K562 (cell line): ENCODE results near the gene ARHGEF6. TPM values are rescaled to one million over a fixed set of nuclear protein-coding genes. Genes with fewer than 3 reads are reported as not detected.
A peak's percentile ranks its signal among the peaks of the same experiment; 100 is the strongest.

Experiments used
- CLOCK ChIP-seq: fragments of 250-450 bp; sonication (Bioruptor Pico); IDR thresholded peaks from 2 replicates; pipeline ENCODE4 v1.4.0; 2020; ENCODE audit warnings: mild to moderate bottlenecking, moderate library complexity, borderline replicate concordance
- EP400 ChIP-seq: fragments of 450-650 bp; IDR thresholded peaks from 2 replicates; pipeline ENCODE4 v1.6.1; 2017; ENCODE audit warnings: antibody characterized with exemption, mild to moderate bottlenecking, moderate library complexity
- ERF ChIP-seq: fragments of 450-650 bp; formaldehyde crosslinking; IDR thresholded peaks from 2 replicates; pipeline ENCODE4 v1.4.0; 2020; ENCODE audit warnings: mild to moderate bottlenecking, mixed read lengths
- HNRNPH1 ChIP-seq: fragments of 200-400 bp; formaldehyde crosslinking; optimal IDR thresholded peaks from 2 replicates; pipeline ENCODE3; 2017; ENCODE audit warnings: low read depth, mild to moderate bottlenecking, low read length, moderate library complexity
- LEF1 ChIP-seq: fragments of 450-650 bp; IDR thresholded peaks from 2 replicates; pipeline ENCODE4 v1.6.1; 2016; ENCODE audit warnings: mild to moderate bottlenecking
- NFIX ChIP-seq: fragments of 250-450 bp; sonication (Bioruptor Pico); IDR thresholded peaks from 2 replicates; pipeline ENCODE4 v1.4.0; 2020; ENCODE audit warnings: low read depth, mild to moderate bottlenecking, moderate library complexity
- NONO ChIP-seq, 2 experiments: fragments of 200-400 bp in 1 of 2; fragments of 450-650 bp in 1 of 2; formaldehyde crosslinking in 1 of 2; IDR thresholded peaks; 2 replicates each; pipeline ENCODE4 v1.6.1; 2017; ENCODE audit warnings: low read depth in 2 of 2, mild to moderate bottlenecking in 2 of 2, moderate library complexity in 2 of 2, low read length in 1 of 2
- NR3C1 ChIP-seq: sonication (generic); formaldehyde crosslinking; IDR thresholded peaks from 2 replicates; pipeline ENCODE4 v1.8.1; 2022; ENCODE audit warnings: missing genetic modification reagents
- POLR2G ChIP-seq: fragments of 200-400 bp; formaldehyde crosslinking; IDR thresholded peaks from 2 replicates; pipeline ENCODE4 v1.6.1; 2017; ENCODE audit warnings: low read depth, mild to moderate bottlenecking, antibody characterized with exemption, low read length, moderate library complexity
- PTTG1 ChIP-seq: fragments of 450-650 bp; IDR thresholded peaks from 2 replicates; pipeline ENCODE4 v1.6.1; 2016; ENCODE audit warnings: low read depth, mild to moderate bottlenecking, missing genetic modification characterization, missing compliant biosample characterization
- RFX1 ChIP-seq: fragments of 450-650 bp; IDR thresholded peaks from 2 replicates; pipeline ENCODE4 v1.6.1; 2016; ENCODE audit warnings: mild to moderate bottlenecking, moderate library complexity
- SPI1 ChIP-seq: IDR thresholded peaks from 2 replicates; pipeline ENCODE4 v1.6.1; 2011; ENCODE audit warnings: low read depth, low read length, control low read depth, borderline replicate concordance
- SUPT5H ChIP-seq: fragments of 450-650 bp; IDR thresholded peaks from 2 replicates; pipeline ENCODE4 v1.6.1; 2016
- VEZF1 ChIP-seq: fragments of 200-800 bp; sonication (Bioruptor generic); IDR thresholded peaks from 2 replicates; pipeline ENCODE4 v1.6.1; 2017; ENCODE audit warnings: missing genetic modification characterization, missing compliant biosample characterization
- WHSC1 ChIP-seq: IDR thresholded peaks from one replicate; pipeline ENCODE4 v1.6.1; 2012; ENCODE audit warnings: low read length, control low read depth, inconsistent platforms
- XRCC3 ChIP-seq: fragments of 450-650 bp; IDR thresholded peaks from 2 replicates; pipeline ENCODE4 v1.6.1; 2017; ENCODE audit warnings: mild to moderate bottlenecking, moderate library complexity
- ZBTB7A ChIP-seq: IDR thresholded peaks from 2 replicates; pipeline ENCODE4 v1.6.1; 2011; ENCODE audit warnings: low read depth, mild to moderate bottlenecking, low read length, moderate library complexity, borderline replicate concordance; ENCODE audit not compliant: control insufficient read depth
- ZBTB8A ChIP-seq: fragments of 450-650 bp; IDR thresholded peaks from 2 replicates; pipeline ENCODE4 v1.6.1; 2018; ENCODE audit warnings: mild to moderate bottlenecking, moderate library complexity; ENCODE audit not compliant: partially characterized antibody
- ZC3H11A ChIP-seq: IDR thresholded peaks from 2 replicates; pipeline ENCODE4 v1.6.1; 2012; ENCODE audit warnings: low read depth, low read length, improper control_type of control experiment
- ZNF165 ChIP-seq: fragments of 250-450 bp; sonication (Bioruptor Pico); IDR thresholded peaks from 2 replicates; pipeline ENCODE4 v1.4.0; 2020; ENCODE audit warnings: borderline replicate concordance
- ZNF217 ChIP-seq: sonication (generic); formaldehyde crosslinking; IDR thresholded peaks from 2 replicates; pipeline ENCODE4 v1.8.0; 2022; ENCODE audit warnings: mild to moderate bottlenecking, missing genetic modification reagents
- ZNF282 ChIP-seq: sonication (generic); formaldehyde crosslinking; IDR thresholded peaks from 2 replicates; pipeline ENCODE4 v1.8.1; 2023; ENCODE audit warnings: missing genetic modification reagents
- ZNF384 ChIP-seq: IDR thresholded peaks from 2 replicates; pipeline ENCODE4 v1.6.1; 2012; ENCODE audit warnings: low read depth, low read length, improper control_type of control experiment
- polyA plus RNA-seq, 8 experiments: library from polyadenylated mRNA; depleted of rRNA in 4 of 8; stranded (reverse) in 5 of 8; unstranded in 3 of 8; fragments of >200 nt; fragmentation: Nextera tagmentation in 2 of 8; fragmentation: Illumina TruSeq in 1 of 8; extraction: Ambion mirVana in 2 of 8; extraction: Trizol in 1 of 8; gene quantifications; 2 replicates each; pipeline versions ENCODE4 v1.2.1 to v1.2.3, GENCODE V29; 2011 to 2014; ENCODE audit warnings: inconsistent platforms in 1 of 8, missing spikeins in 1 of 8
- total RNA-seq, 7 experiments: library from RNA; depleted of rRNA in 6 of 7; stranded (reverse); fragments of >200 nt in 6 of 7; fragmentation: Illumina TruSeq in 2 of 7; extraction: Trizol in 2 of 7; gene quantifications; 2 replicates each; pipeline versions ENCODE4 v1.2.1 to v1.2.3, GENCODE V29; 2011 to 2021; ENCODE audit warnings: low replicate concordance in 1 of 7
- TF ChIP-seq, protein P1 (sequence below): IDR thresholded peaks from 2 replicates; pipeline ENCODE4 v1.6.1; 2014; ENCODE audit warnings: antibody characterized with exemption

Gene ARHGEF6
- total and polyA plus RNA-seq, 9 of the 15 experiments (the other 6 are each of a cell fraction or from before 2014, with no cell fraction given) = 2.9 to 22.1 (median 13.3) TPM

- peak; percentile 78 for TF ChIP-seq VEZF1 (CRISPR knock-in tag)
- TF ChIP-seq, protein P1, sequence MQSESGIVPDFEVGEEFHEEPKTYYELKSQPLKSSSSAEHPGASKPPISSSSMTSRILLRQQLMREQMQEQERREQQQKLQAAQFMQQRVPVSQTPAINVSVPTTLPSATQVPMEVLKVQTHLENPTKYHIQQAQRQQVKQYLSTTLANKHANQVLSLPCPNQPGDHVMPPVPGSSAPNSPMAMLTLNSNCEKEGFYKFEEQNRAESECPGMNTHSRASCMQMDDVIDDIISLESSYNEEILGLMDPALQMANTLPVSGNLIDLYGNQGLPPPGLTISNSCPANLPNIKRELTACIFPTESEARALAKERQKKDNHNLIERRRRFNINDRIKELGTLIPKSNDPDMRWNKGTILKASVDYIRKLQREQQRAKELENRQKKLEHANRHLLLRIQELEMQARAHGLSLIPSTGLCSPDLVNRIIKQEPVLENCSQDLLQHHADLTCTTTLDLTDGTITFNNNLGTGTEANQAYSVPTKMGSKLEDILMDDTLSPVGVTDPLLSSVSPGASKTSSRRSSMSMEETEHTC = no peak
- peak; percentile 80 for TF ChIP-seq POLR2G
- no peak for TF ChIP-seq HNRNPH1
- TF ChIP-seq LEF1 = no peak
- TF ChIP-seq CLOCK (CRISPR knock-in tag) = no peak
- TF ChIP-seq ZBTB7A = peak; percentile 56; the same call in 1 of the 2 replicates
- no peak for TF ChIP-seq ZC3H11A
- TF ChIP-seq RFX1 = no peak
- no peak for TF ChIP-seq ZNF282 (CRISPR knock-in tag)
- TF ChIP-seq SUPT5H = 0 out of 2 replicates have a peak, but pooled peaks have one; percentile 37
- TF ChIP-seq ERF = no peak
- TF ChIP-seq PTTG1 = no peak
- no peak for TF ChIP-seq ZBTB8A
- TF ChIP-seq ZNF165 (CRISPR knock-in tag) = no peak
- TF ChIP-seq WHSC1 = no peak
- no peak for TF ChIP-seq EP400
- TF ChIP-seq ZNF217 (CRISPR knock-in tag) = no peak
- peak; percentile 32 to 41; a peak in 1 of 4 replicates for TF ChIP-seq NONO (IDR thresholded peaks at IDR 0.05; ENCODE audit: low read depth in 2 of 2, low read length in 1 of 2)
- 0 out of 2 replicates have a peak, but pooled peaks have one; percentile 53 for TF ChIP-seq SPI1
- no peak for TF ChIP-seq NR3C1 (CRISPR knock-in tag)
- TF ChIP-seq ZNF384 = no peak
- no peak for TF ChIP-seq NFIX (CRISPR knock-in tag)
- no peak for TF ChIP-seq XRCC3
Measured at GRCh38 chrX:136767104-136767941, 13.4 kb downstream of the ARHGEF6 start (continued).
